Activated CD8-positive, alpha-beta memory T cell treated with anti-CD3 and anti-CD28 coated beads for 48 hours (primary cell): ENCODE results near the gene TGM2.

Experiments used
- DNase-seq, 3 experiments: peaks; one replicate each; pipeline ENCODE4 v3.0.0-alpha.2; 2020; ENCODE audit warnings: low read depth in 2 of 3, low spot score in 2 of 3

Gene TGM2

DNA sequence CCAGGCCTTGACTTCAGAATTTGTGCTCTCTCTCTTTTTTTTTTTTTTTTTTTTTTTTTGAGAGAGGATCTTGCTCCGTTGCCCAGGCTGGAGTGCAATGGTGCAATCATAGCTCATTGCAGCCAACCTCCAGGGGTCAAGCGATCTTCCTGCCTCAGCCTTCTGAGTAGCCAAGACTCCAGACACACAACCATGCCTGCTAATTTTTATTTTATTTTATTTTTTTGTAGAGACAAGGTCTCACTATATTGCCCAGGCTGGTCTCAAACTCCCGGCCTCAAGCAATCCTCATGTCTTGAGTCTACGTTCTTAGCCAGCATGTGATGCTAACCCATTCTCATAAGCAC, 19.4 kb downstream of the TGM2 start:
- DNase-seq = no peak

DNA sequence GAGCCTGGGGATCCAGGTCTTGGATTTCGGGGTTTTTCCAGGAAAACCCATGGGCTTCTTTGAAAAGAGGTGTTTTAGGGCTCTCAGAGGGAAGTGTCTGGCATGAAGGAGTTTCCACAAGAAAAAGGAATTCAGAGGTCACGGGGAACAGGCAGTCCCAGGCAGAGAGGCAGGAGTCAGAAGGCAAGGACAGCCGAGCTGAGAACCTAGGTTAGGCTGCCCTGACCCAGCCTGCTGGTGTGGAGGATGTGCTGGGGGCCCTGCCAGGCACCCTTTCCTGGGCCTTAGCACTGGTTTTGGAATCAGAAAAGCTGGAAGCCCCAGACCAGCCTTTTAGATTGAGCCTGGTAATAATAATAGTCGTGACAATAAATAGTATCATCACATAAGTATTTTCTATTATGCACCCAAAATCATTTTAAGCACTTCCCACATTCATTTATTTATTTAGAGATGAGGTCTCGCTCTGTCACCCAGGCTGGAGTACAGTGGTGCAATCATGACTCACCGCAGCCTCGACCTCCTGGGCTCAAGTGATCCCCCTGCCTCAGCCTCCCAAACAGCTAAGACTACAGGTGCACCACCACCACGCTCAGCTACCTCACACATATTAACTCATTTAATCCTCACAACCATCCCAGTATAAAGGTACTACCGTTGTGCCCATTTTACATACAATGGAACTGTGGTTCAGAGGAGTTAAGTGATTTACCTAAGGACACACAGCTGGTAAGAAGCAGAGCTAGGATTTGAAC, 19.9 kb downstream of the TGM2 start:
- no peak for DNase-seq

GRCh38 chr20:38144598-38144973, 20.5 kb downstream of the TGM2 start:
- DNase-seq = no peak

DNA sequence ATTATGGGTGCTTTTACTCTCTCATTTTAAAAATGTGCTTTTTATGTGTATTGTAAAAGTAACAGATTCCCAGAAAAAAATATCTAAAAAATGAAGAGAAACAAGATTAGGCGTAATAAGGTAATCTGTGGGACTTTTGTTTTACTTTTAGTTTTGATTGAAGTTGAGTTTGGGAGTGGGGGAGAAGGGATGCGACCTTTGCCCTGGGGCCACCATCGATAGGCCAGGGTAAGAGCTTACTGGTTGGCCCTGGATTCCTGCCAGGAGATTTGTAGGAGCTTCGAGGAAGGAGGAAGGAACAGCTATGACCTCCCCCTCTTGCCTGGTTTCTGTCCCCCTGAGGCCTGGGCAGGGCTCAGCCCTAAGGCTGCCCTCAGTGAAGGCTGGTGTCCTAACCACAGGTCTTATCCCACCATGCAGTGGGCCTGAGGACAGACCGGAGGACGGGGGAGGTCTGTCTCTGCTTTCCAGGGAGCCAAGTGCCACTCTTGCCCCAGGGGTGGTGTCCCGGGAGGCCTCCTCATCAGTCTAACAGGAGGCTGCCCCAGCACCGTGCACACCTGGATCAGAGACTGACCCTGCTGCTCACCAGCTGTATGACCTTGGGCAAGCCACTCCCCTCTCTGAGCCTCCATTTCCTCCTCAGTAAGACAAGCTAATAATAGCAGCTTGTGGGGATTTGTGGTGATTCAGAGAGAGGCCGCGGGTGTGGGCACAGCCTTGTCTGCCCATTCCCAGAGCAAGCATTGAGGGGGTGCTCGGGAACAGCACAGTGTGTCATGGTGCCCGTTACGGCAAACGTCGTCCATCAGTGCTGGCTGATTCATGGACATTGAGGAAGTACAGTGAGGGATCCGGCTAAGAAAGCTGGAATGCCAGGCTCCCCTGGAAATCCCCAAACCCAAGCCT, 21.2 kb downstream of the TGM2 start:
- no peak for DNase-seq

GRCh38 chr20:38143238-38143645, 21.8 kb downstream of the TGM2 start:
- DNase-seq = no peak

DNA sequence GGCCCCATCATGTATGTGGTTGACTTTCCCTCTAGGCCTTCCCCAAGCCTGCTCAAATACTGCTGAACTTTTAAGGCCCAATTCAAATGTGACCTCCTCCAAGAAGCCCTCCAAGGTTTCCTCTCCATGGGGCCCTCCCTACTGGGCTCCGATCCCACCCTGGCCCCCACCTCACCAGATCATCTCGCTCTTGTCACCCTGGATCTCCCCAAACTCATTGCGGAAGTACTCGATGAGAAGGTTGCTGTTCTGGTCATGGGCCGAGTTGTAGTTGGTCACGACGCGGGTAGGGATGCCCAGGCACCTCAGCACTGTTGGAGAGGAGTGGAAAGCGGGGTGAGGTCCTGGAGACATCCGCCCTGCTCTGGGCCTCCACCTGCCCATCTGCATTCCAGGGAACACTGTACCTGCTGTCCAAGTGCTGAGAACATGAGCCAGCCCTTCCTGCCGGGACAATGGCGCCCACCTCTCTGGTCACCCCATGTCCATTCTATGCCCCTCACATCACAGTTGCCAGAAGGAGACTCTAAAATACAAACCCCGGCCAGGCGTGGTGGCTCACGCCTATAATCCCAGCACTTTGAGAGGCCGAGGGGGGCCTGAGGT, 23.1 kb downstream of the TGM2 start:
- no peak for DNase-seq

DNA sequence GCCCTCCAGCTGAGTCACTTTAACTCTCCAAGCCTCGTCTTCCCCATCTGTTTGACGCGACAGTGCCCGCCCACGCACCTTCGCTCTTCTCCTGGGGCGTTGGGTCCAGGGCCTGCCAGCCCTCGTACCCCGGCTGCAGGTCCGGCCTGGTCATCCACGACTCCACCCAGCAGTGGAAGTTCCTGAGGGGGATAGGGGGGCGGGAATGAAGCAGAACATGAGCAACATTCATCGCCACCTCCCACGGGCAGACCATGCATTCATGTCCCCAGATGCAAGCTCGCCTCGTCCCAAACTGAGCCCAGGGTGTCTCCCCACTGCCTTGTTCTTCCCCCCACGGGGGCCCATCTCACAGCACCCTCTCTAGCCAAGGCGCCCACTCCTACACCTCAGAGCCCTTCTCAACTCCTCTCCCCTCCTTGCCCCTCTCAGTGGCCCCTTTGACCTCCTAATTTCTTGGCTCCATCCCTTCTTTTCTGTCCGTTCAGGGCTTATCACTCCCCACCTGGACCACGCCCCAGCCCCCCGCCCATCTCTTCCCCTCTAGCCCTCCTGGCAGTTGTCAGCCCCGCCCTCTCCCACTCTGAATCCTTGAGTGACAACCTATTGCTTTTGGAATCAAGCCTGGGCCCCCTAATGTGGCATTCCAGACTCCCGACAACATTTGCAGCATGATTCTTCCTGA, 23.7 kb downstream of the TGM2 start:
- no peak for DNase-seq

GRCh38 chr20:38139977-38140753, 24.9 kb downstream of the TGM2 start:
- DNase-seq = no peak

DNA sequence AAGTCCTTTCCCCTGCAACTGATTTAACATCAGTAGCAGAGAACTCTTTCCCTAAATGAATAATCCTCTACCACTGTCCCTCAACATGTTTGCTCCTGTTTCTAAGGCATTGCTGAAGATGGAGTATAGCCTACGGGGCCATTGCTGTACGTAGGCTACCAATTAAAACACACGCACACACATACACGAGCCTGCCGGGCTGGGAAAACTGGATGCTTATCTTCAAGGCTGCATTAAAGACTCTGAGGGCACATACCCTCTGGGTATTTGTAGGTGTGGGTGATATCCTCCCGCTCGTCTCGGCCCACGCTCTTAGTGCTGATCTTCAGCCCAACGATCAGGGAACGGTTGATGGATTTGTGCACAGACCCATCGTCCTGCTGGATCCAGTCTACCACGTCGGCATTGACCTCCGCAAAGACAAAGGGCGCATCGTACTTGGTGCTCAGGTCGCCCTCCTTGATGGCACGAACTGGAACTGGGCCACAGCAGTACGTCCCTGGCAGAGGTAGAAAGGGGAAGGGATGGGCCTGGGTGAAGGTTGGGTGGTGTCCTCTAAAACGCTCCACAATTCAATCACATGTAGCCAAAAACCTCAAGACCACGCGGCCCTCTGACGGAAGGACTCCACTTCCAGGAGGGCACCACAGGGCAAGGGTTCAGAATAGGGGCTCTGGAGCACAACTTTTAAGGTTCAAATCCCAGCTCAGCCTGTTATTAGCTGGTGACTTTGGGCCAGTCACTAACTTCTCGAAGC, 25.7 kb downstream of the TGM2 start:
- no peak for DNase-seq

DNA sequence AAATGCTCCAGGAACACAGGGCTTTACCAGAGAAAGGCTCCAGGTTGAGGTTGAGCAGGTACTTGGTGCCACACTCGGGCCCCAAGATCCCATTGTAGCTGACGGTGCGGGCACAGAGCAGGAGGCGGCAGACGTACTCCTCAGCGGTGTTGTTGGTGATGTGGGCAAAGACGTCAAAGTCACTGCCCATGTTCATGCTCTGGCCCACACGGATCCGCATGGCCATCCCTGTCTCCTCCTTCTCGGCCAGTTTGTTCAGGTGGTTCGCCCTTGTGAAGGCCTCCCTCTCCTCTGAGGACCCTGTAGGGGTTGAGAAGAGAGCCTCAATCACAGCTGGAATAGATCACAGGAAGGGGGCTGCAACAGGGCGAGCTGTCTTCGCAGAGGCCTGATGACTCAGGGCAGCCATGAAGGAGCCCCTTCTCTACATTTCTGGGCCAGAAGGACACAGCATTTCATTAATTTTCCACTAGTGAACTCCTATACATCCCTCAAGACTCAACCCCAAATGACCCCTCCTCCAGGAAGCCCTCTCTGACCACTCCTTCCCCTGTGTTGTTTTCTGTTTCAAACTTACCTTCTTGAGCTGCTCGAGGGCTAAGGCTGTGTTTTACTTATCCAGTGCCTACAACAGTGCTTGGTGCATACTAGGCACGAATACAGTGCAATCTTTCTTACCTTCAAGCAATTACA, 26.8 kb downstream of the TGM2 start:
- no peak for DNase-seq

- no peak for DNase-seq
These were observed 27.5 kb downstream of the TGM2 start for GRCh38 chr20:38137441-38138037.

DNA sequence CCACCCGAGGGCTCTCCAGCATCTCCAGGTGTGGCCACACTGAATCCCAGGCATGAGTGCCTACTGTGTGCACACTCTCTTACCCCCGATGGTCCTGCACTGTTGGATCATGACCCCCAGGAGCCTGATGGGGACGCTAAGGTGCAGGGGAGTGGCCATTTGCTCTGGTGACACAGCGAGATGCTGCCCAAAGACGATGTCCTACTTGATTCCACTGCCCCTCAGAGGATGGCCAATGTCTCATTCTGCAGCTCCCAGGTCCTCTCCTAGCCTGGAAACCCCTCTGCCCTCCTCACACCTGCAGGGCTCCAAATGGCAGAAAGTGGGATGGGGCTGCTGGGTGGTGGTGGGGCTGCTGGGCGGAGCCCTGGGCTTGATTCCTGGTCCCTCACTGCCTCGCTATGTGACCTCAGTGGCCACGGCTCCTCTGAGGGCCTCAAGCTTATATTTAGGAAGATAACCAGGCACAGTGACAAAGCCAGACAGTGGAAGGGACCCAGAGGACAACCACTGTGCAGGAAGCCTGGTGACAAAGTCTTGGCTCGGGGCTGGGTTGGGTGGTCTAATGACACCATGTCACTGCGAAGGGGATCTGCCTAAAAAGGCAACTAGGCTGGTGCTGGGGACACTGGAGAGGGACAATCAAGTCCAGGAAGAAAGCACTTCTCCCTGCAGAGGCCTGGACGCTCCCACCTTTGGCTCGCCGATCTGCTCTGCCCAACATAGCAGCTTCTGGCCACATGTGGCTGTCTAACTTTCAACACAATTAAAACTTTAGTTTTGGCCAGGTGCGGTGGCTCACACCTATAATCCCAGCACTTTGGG, 28.4 kb downstream of the TGM2 start:
- no peak for DNase-seq

- no peak for DNase-seq
These were observed 29.2 kb downstream of the TGM2 start for GRCh38 chr20:38135651-38136420.

- no peak for DNase-seq
These were observed 29.8 kb downstream of the TGM2 start for GRCh38 chr20:38135271-38135650.

DNA sequence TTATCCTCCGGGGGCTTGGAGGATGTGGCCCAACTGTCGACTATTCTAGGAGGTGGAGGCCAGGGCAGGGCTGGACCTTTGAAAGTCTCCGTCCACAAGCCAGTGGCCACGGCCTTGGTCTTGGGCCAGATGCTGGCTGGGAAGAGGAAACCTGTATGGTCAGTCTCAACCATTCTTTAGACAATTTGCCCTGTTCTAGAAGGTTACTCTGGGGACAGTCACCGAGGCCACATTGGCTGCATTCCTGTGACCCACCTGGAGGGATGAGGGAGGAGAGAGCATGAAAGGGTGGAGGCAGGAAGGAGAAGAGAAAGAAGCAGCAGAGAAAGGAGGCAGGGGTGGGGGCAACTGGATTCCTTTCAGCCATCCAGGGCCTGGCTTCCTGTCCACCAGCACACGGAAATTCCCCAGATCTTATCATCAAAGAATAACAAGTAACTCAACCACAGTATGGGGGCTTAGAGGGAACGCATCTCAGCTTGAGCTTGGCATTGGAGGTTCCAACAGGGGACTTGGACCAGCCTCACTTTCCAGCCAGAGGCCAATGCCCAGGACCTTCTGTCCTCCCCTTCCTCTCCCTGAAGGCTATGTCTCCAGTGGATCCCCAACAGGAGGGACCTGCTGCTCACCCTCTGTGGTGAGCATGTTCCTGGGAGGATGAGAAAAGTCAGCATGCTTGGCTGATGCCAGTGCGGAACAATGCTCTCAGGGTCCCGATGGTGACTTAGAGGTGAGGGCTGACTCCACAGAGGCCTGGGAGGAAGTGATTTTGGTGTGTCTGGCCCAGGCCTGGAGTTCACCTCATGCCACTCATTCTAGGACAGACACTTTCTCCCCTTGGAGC, 30.4 kb downstream of the TGM2 start:
- DNase-seq = no peak

- DNase-seq = no peak
These were observed 31.2 kb downstream of the TGM2 start for GRCh38 chr20:38133680-38134426.
